ENCODE data around the gene TARDBP.

DNA sequence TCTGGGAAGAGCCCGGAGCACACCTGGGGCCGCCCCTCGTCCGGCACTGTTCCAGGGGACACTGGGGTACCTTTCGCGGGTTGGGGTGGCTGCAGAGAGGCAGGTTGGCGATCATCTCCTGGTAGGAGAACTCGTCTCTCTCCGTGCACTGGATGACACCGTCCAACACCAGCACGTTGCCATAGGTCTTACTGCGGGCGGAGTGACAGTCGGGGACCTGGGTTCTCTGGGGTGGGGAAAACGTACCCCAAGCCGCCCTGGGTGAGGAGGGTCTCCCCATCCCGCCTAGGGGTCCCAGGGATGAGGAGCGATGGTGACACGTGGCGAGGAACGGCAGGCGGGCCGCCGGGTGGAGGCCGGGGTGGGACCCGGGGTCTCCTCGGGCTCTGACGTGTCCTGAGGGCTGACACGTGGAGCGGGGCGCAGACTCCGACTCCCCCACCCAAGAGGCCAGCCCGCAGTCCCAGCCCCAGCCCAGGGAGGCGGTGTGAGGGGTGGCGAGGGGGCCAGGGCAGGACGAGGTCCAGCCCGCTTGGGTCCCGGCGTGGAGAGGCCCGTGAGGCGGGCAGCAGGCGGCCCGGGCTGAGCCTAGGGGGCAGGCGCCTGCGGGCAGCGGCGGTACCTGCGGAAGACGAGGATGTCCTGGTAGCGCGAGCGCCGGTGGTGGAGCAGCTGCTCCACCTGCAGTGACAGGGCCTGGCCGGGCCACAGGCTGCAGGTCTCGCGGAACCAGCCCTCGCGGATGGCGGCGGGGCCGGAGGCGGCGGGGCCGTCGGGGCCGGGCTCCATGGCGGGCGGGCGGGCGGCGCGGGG, 46.9 kb downstream of the TARDBP start:
- TF ChIP-seq POLR2AphosphoS5 (IDR thresholded peaks at IDR 0.05; ENCODE audit: borderline replicate concordance, low read depth, low read length): no peak
- no peak for TF ChIP-seq EZH2 (IDR thresholded peaks at IDR 0.05)

Data from SK-N-MC (cell line).